SK-N-SH (cell line): ENCODE data around the gene NSG2. TPM values are rescaled to one million over a fixed set of nuclear protein-coding genes. Genes with fewer than 3 reads are reported as not detected.

Experiments used
- CTCF ChIA-PET: fragments of 300-600, 350-600 bp; formaldehyde crosslinking; extraction: SDS; loops from one replicate; lab custom pipeline; 2021; lab: Yijun Ruan, JAX
- POLR2A ChIA-PET: fragments of 350-600 bp; sonication (Branson Sonifier 250); formaldehyde crosslinking; extraction: SDS; loops from one replicate; lab custom pipeline; 2020; ENCODE audit warnings: antibody characterized with exemption, inconsistent platforms; lab: Yijun Ruan, JAX
- DNase-seq: peaks from one replicate; pipeline ENCODE4 v3.0.0; 2012
- H2AFZ ChIP-seq: fragments of 200-600 bp; sonication (generic); 2 replicates; pipeline ENCODE4 v1.8.1; 2016; ENCODE audit warnings: antibody characterized with exemption, mild to moderate bottlenecking, low read depth
- H3F3A ChIP-seq: fragments of 200-600 bp; sonication (generic); replicated peaks from 2 replicates; pipeline ENCODE3; 2016; ENCODE audit warnings: antibody characterized with exemption, mild to moderate bottlenecking; ENCODE audit not compliant: insufficient read depth
- H3K27ac ChIP-seq, 2 experiments: fragments of 200-500 bp in 1 of 2; fragments of 200-600 bp in 1 of 2; sonication (Bioruptor generic) in 1 of 2; sonication (generic), shearing (Covaris generic) in 1 of 2; 2 replicates each; pipeline versions ENCODE4 v1.5.1 to v1.6.1; 2014 to 2016; ENCODE audit warnings: low read depth in 2 of 2, inconsistent platforms in 1 of 2, low read length in 1 of 2, mild to moderate bottlenecking in 1 of 2, mixed read lengths in 1 of 2
- H3K27me3 ChIP-seq: fragments of 200-600 bp; sonication (generic), shearing (Covaris generic); 2 replicates; pipeline ENCODE4 v1.6.1; 2016; ENCODE audit warnings: mixed run types; ENCODE audit not compliant: insufficient read depth
- H3K36me3 ChIP-seq, 2 experiments: fragments of 200-500 bp in 1 of 2; fragments of 200-600 bp in 1 of 2; sonication (Bioruptor generic) in 1 of 2; sonication (generic) in 1 of 2; replicated peaks in 1 of 2; 2 replicates each; pipeline versions ENCODE3 to v1.5.1; 2014 to 2016; ENCODE audit warnings: low read length in 1 of 2, mild to moderate bottlenecking in 1 of 2; ENCODE audit not compliant: insufficient read depth in 2 of 2, control insufficient read depth in 1 of 2
- H3K4me1 ChIP-seq, 2 experiments: fragments of 200-500 bp in 1 of 2; fragments of 200-600 bp in 1 of 2; sonication (Bioruptor generic) in 1 of 2; sonication (generic), shearing (Covaris generic) in 1 of 2; 2 replicates each; pipeline versions ENCODE4 v1.5.1 to v1.6.1; 2014 to 2016; ENCODE audit warnings: low read depth in 1 of 2, low read length in 1 of 2, mixed run types in 1 of 2; ENCODE audit not compliant: insufficient read depth in 2 of 2, control insufficient read depth in 1 of 2
- H3K4me2 ChIP-seq: fragments of 200-600 bp; sonication (generic), shearing (Covaris generic); 2 replicates; pipeline ENCODE4 v1.6.1; 2017; ENCODE audit warnings: mixed run types
- H3K4me3 ChIP-seq, 2 experiments: fragments of 200-500 bp in 1 of 2; fragments of 200-600 bp in 1 of 2; sonication (Bioruptor generic) in 1 of 2; sonication (generic), shearing (Covaris generic) in 1 of 2; 2 replicates each; pipeline versions ENCODE4 v1.5.1 to v1.8.1; 2014 to 2016; ENCODE audit warnings: low read depth in 2 of 2, inconsistent platforms in 1 of 2, low read length in 1 of 2, mild to moderate bottlenecking in 1 of 2, mixed read lengths in 1 of 2, moderate library complexity in 1 of 2
- H3K79me2 ChIP-seq: fragments of 200-600 bp; sonication (generic); 2 replicates; pipeline ENCODE4 v1.8.1; 2017; ENCODE audit warnings: mild to moderate bottlenecking; ENCODE audit not compliant: insufficient read depth
- H3K9ac ChIP-seq: fragments of 200-600 bp; sonication (generic); 2 replicates; pipeline ENCODE4 v1.6.1; 2017; ENCODE audit warnings: mixed run types
- H3K9me2 ChIP-seq: fragments of 200-600 bp; sonication (generic); 2 replicates; pipeline ENCODE4 v1.6.1; 2017; ENCODE audit warnings: mixed run types
- H3K9me3 ChIP-seq: fragments of 200-600 bp; sonication (generic); 2 replicates; pipeline ENCODE4 v1.6.1; 2017; ENCODE audit warnings: mixed run types, mild to moderate bottlenecking, moderate library complexity
- H4K20me1 ChIP-seq: fragments of 200-600 bp; sonication (generic); 2 replicates; pipeline ENCODE4 v1.6.1; 2017; ENCODE audit warnings: mild to moderate bottlenecking, mixed run types; ENCODE audit not compliant: insufficient read depth
- CTCF ChIP-seq: fragments of 200-600 bp; sonication (generic); IDR thresholded peaks from 2 replicates; pipeline ENCODE4 v1.6.1; 2017; ENCODE audit warnings: antibody characterized with exemption, mild to moderate bottlenecking, moderate library complexity
- EP300 ChIP-seq, 2 experiments: IDR thresholded peaks; 2 replicates each; pipeline versions ENCODE4 v1.4.0 to v1.6.1; 2012; ENCODE audit warnings: borderline replicate concordance in 1 of 2, low read depth in 1 of 2, low read length in 1 of 2
- EZH2phosphoT487 ChIP-seq: fragments of 200-600 bp; sonication (generic); IDR thresholded peaks from 2 replicates; pipeline ENCODE4 v1.6.1; 2017; ENCODE audit warnings: low read depth, mixed run types, mild to moderate bottlenecking, antibody characterized with exemption, moderate library complexity, borderline replicate concordance
- FOSL2 ChIP-seq: IDR thresholded peaks from 2 replicates; pipeline ENCODE4 v1.4.0; 2012; ENCODE audit warnings: low read depth, mild to moderate bottlenecking, moderate library complexity, borderline replicate concordance
- FOXM1 ChIP-seq: IDR thresholded peaks from 2 replicates; pipeline ENCODE4 v1.4.0; 2012; ENCODE audit warnings: low read depth, mild to moderate bottlenecking
- GABPA ChIP-seq: IDR thresholded peaks from 2 replicates; pipeline ENCODE4 v1.4.0; 2012; ENCODE audit warnings: low read depth, mild to moderate bottlenecking
- GATA2 ChIP-seq: sonication (generic); formaldehyde crosslinking; IDR thresholded peaks from 2 replicates; pipeline ENCODE4 v1.5.0; 2020; ENCODE audit warnings: mild to moderate bottlenecking, missing genetic modification reagents
- JUND ChIP-seq: IDR thresholded peaks from 2 replicates; pipeline ENCODE4 v1.4.0; 2012
- MAX ChIP-seq: IDR thresholded peaks from 2 replicates; pipeline ENCODE4 v1.4.0; 2012; ENCODE audit warnings: low read depth
- MEF2A ChIP-seq: IDR thresholded peaks from 2 replicates; pipeline ENCODE4 v1.4.0; 2012; ENCODE audit warnings: low read depth, borderline replicate concordance
- NRF1 ChIP-seq: IDR thresholded peaks from 2 replicates; pipeline ENCODE4 v1.6.1; 2012; ENCODE audit warnings: low read depth, mild to moderate bottlenecking, low read length
- PBX3 ChIP-seq: IDR thresholded peaks from 2 replicates; pipeline ENCODE4; 2012
- POLR2AphosphoS5 ChIP-seq: IDR thresholded peaks from 2 replicates; pipeline ENCODE4 v1.6.1; 2012; ENCODE audit warnings: low read depth, low read length
- RAD21 ChIP-seq: IDR thresholded peaks from 2 replicates; pipeline ENCODE4 v1.6.1; 2012; ENCODE audit warnings: mild to moderate bottlenecking, low read length
- RCOR1 ChIP-seq: fragments of 150-350 bp; IDR thresholded peaks from 2 replicates; pipeline ENCODE4 v1.6.1; 2017; ENCODE audit warnings: antibody characterized with exemption, low read length
- RFX5 ChIP-seq: IDR thresholded peaks from 2 replicates; pipeline ENCODE4 v1.6.1; 2012; ENCODE audit warnings: mild to moderate bottlenecking, improper control_type of control experiment, low read length
- SIN3A ChIP-seq: IDR thresholded peaks from 2 replicates; pipeline ENCODE4 v1.6.1; 2012; ENCODE audit warnings: low read depth, mild to moderate bottlenecking, low read length, moderate library complexity, borderline replicate concordance
- SMC3 ChIP-seq: IDR thresholded peaks from 2 replicates; pipeline ENCODE4 v1.6.1; 2012; ENCODE audit warnings: low read depth, low read length, improper control_type of control experiment
- TAF1 ChIP-seq: IDR thresholded peaks from 2 replicates; pipeline ENCODE4 v1.6.1; 2012; ENCODE audit warnings: low read depth, mild to moderate bottlenecking, low read length, moderate library complexity, borderline replicate concordance
- TCF12 ChIP-seq: IDR thresholded peaks from 2 replicates; pipeline ENCODE4 v1.4.0; 2012
- TEAD4 ChIP-seq: IDR thresholded peaks from 2 replicates; pipeline ENCODE4 v1.4.0; 2012; ENCODE audit warnings: mild to moderate bottlenecking, borderline replicate concordance; ENCODE audit not compliant: insufficient read depth
- USF2 ChIP-seq: fragments of 150-350 bp; IDR thresholded peaks from 2 replicates; pipeline ENCODE4 v1.6.1; 2017; ENCODE audit warnings: antibody characterized with exemption, low read length, low read depth, borderline replicate concordance
- YY1 ChIP-seq: IDR thresholded peaks from 2 replicates; pipeline ENCODE4 v1.4.0; 2012; ENCODE audit warnings: low read depth, mild to moderate bottlenecking
- ZBTB33 ChIP-seq: IDR thresholded peaks from 2 replicates; pipeline ENCODE4 v1.4.0; 2012; ENCODE audit warnings: low read depth, borderline replicate concordance
- WGBS: methylation state at CpG from one replicate; pipeline ENCODE4 v1.1.6; 2017; ENCODE audit warnings: low lambda C conversion rate; 5-methylcytosine and 5-hydroxymethylcytosine counted together
- polyA plus RNA-seq, 3 experiments: library from polyadenylated mRNA; depleted of rRNA; stranded (reverse); fragments of >200 nt; gene quantifications; 2 replicates each; pipeline ENCODE4 v1.2.3, GENCODE V29; 2012

The NSG2 gene
- polyA plus RNA-seq, 1 of the 3 experiments (the other 2 are of a cell fraction), result 4.3 TPM

GRCh38 chr5:174134545-174134944 is 89.0 kb downstream of the NSG2 start:
- Histone ChIP-seq H3K36me3 (no peaks in the 10 kb centered on the region), H3K27me3 (no peaks in the 10 kb centered on the region), H4K20me1 (no peaks in the 10 kb centered on the region), H3K4me2 (no peak overlapping the region), H3K79me2 (no peaks in the 10 kb centered on the region), H3F3A (no peaks in the 10 kb centered on the region), H3K4me3 (no peak overlapping the region), H3K27ac (no peak overlapping the region), H3K4me1 (no peaks in the 10 kb centered on the region), H3K9ac (no peak overlapping the region), H2AFZ (no peak overlapping the region), H3K9me3 (no peaks in the 10 kb centered on the region), H3K9me2 (no peaks in the 10 kb centered on the region)
- WGBS, result 5% methylated on average over 1 of the region's 1 CpG
- no peak for DNase-seq
- CTCF ChIA-PET, result interaction anchor here (1.5 kb wide), 1 partner anchor 177 kb away, joined by 4 read pairs; no protein-coding TSS in a partner anchor
- POLR2A ChIA-PET, result no interaction called here
- TF ChIP-seq EZH2phosphoT487 (no peak), TCF12 (no peak), NRF1 (no peak), RAD21 (no peak), USF2 (no peak), MAX (no peak), SIN3A (no peak), RCOR1 (no peak), PBX3 (no peak), GATA2 (CRISPR knock-in tag) (no peak), TAF1 (no peak), SMC3 (no peak), JUND (no peak), RFX5 (no peak), FOXM1 (no peak), TEAD4 (no peak), EP300 (IDR thresholded peaks at IDR 0.05; ENCODE audit: borderline replicate concordance in 1 of 2, low read depth in 1 of 2, low read length in 1 of 2) (no peak), MEF2A (no peak), GABPA (no peak)

GRCh38 chr5:174139623-174140022 is 94.1 kb downstream of the NSG2 start:
- ChIA-PET CTCF (no interaction called here), POLR2A (no interaction called here)
- H4K20me1 ChIP-seq, result no peaks in the 10 kb centered on the region
- WGBS, result 22% methylated on average over 3 of the region's 3 CpGs
- H3K4me1 ChIP-seq, result peaks cover 0 to 2% of the 10 kb centered on the region in 2 experiments; a peak in 1 of 4 replicates
- H3K9ac ChIP-seq, result no peak overlapping the region
- H3K27ac ChIP-seq, result no peak overlapping the region
- no peaks in the 10 kb centered on the region for H3K36me3 ChIP-seq
- H3K4me2 ChIP-seq, result no peak overlapping the region
- H3K27me3 ChIP-seq, result no peaks in the 10 kb centered on the region
- no peaks in the 10 kb centered on the region for H3F3A ChIP-seq
- no peak overlapping the region for H2AFZ ChIP-seq
- H3K9me3 ChIP-seq, result no peaks in the 10 kb centered on the region
- no peak overlapping the region for H3K4me3 ChIP-seq
- no peaks in the 10 kb centered on the region for H3K79me2 ChIP-seq
- no peaks in the 10 kb centered on the region for H3K9me2 ChIP-seq
- no peak for DNase-seq
- TF ChIP-seq GATA2 (CRISPR knock-in tag), result no peak
- TF ChIP-seq POLR2AphosphoS5, result no peak
- no peak for TF ChIP-seq CTCF
- no peak for TF ChIP-seq ZBTB33
- no peak for TF ChIP-seq FOSL2
- no peak for TF ChIP-seq MAX
- no peak for TF ChIP-seq YY1
